Skin of body (tissue), 2 donors: ENCODE measurements around the gene RBCK1. TPM values are rescaled to one million over a fixed set of nuclear protein-coding genes. Genes with fewer than 3 reads are reported as not detected.
"Not testable (repeated sequence)": the region's sequence is repeated elsewhere in the genome, so short reads cannot be mapped to it uniquely, and the experiment has no call there.

Source experiments
- DNase-seq: peaks from one replicate; lab custom pipeline; 2025; lab: John Stamatoyannopoulos, UW
- total RNA-seq: library from RNA; depleted of rRNA; stranded (reverse); fragments of >200 nt; gene quantifications from one replicate; pipeline ENCODE4 v1.2.3, GENCODE V29; 2014

Gene RBCK1
- 34.0 TPM for total RNA-seq

DNA sequence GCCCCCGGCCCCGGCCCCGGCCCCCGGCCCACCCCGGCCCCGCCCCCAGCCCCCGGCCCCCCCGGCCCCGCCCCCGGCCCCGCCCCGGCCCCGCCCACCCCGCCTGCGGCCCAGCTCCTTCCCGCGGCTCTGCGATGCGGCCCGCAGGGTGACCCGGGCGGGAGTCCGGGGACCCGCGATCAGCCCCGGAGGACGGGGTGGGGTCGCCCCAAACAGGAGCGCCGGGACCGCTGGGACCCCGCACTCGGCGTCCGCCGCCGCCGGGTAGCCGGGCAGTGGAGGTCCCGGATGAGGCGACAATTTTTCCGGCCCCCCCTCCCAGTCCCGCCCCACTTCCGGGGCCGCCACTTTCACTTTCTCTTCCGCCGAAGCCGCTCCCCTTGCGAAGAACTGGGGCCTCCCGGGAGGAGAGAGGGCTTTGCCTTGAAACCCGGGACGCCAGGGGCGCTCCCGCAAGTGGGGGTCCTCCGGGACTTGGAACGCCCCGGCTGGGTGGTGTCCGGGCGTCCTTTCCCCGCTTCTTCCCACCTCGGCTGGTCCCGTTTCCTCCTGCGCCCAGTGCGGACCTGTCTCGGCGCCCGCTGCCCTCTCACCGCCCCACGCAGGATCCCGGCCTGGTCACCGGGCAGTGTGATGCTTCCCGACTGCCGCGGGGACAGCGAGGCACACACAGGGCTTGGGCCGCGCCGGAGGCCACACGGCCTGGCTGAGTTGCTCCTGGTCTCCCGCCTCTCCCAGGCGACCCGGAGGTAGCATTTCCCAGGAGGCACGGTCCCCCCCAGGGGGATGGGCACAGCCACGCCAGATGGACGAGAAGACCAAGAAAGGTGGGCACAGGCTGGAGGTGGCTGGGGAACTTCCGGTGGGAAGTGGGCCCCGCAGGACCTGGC is at the start of gene RBCK1:
Gene RBCK1, plus strand, starts transcription at position 347 of the 890 bp plus-strand sequence. Its CDS starts 459 bp downstream, at position 806.
- peak; percentile 68 for DNase-seq

DNA sequence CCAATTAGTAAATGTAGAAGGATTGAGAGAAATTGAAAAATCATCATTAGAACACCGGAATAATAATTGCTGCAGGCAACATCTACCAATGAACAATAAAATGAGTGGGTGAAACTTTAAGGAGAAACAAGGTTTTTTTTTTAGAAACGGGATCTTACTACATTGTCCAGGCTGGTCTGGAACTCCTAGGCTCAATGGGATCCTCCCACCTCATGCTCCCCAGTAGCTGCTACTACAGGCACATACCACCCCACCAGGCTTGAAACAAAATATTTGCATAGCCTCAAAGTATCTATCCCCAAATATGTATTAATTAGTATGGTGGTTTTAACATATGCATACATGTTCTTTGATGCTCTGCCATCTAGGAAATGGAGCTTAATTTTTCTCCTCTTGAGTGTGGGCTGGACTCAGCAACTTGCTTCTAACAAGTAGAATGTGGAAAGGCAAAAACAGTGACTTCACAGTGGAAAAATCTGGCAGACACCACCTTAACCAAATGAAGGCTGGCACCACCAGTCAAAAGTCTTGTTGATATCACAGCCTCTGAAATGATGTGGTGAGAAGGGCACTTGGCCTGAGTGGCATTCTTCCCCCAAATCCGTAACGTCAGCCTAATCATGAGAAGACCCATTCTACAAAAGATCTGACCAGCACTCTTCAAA is 49.1 kb upstream of the RBCK1 start:
- no peak for DNase-seq

DNA sequence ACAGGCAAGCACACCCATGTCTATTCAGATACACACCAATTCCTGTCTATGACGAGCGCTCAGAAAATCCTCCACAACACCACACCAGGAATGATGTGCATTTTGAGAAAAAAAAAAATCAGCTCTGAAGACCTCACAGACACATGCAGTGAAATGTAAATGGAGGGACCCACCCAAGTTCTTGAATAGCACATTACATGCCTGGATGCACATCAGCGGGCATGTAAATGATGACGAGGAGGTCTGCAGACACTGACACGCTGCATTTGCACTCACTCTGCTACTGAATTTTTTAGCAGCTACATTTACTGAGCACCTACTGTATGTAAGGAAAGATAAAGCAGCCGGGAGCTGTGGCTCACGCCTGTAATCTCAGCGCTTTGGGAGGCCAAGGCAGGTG is 46.5 kb upstream of the RBCK1 start:
- DNase-seq = no peak

DNA sequence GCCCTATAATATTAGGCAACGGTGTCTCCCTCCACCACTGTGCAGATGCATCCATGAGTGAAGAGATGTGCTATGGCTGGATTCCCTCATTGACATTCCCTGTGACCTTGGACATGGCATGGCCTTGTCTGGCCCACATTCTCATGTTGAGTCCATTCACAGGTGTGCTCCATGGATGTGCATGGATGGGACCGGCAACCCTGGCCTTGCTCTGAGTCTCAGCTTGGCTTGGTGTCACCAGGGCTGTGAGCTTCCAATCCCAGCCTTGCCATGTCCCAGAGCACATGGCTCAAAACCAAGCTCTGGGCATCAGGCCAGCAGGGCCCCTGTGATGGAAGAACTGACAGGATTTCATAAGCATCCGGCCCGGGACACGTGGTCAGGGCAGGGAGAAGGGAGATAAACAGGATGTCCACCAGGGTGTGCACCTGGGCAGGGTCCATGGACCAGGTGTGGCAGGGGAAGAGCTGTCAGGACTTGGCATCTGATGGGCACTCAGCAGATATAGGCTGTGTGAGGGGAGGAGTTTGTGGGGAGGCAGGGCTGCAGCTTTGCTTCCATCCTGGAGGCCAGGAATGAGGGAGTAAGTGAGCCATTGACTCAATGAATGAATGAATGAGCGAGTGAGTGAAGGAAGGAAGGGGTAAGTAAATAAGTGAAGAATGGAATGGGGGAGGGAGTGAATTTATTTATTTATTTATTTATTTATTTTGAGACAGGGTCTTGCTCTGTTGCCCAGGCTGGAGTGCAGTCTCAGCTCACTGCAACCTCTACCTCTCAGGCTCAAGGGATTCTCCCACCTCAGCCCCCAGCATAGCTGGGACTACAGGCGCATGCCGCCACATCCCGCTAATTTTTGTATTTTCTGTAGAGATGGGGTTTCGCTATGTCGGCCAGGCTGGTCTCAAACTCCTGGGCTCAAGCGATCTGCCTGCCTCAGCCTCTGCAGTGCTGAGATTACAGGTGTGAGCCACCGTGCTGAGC is 45.5 kb upstream of the RBCK1 start:
- DNase-seq = peak; percentile 63

DNA sequence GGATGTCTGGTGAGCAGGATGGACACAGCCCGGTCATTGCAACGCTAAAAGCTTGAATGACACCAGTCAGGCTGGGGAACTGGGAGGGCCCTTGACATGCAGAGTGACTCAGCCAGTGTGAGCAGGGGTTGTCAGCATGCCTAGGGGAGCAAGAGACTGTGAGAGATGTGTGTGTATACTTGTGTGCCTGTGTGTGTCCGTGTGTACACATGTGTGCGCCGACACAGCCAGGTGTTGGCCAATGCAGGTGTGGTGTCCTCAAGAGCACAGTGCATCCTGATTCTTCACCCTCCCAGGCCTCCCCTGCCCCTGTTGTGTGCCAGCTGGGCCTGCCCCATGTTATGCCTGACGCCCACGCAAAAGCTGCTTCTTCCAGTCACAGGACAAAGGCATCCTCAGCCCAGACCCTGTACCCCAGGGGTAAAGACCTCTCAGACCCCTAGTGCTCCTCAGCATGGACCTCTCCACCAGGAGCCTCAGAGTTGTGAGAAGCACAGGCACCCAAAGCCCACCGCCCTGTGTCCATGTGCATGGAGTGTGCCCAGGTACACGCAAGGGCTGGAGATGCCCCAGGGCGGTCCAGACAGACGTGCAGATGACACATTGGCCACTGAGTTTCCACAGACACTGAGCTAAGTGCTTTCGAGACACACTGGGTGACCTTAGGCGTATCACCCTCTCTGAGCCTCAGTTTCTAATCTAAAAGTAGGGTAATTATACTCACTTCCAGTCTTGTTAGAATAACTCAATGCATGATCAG is 44.6 kb upstream of the RBCK1 start:
- DNase-seq = no peak

DNA sequence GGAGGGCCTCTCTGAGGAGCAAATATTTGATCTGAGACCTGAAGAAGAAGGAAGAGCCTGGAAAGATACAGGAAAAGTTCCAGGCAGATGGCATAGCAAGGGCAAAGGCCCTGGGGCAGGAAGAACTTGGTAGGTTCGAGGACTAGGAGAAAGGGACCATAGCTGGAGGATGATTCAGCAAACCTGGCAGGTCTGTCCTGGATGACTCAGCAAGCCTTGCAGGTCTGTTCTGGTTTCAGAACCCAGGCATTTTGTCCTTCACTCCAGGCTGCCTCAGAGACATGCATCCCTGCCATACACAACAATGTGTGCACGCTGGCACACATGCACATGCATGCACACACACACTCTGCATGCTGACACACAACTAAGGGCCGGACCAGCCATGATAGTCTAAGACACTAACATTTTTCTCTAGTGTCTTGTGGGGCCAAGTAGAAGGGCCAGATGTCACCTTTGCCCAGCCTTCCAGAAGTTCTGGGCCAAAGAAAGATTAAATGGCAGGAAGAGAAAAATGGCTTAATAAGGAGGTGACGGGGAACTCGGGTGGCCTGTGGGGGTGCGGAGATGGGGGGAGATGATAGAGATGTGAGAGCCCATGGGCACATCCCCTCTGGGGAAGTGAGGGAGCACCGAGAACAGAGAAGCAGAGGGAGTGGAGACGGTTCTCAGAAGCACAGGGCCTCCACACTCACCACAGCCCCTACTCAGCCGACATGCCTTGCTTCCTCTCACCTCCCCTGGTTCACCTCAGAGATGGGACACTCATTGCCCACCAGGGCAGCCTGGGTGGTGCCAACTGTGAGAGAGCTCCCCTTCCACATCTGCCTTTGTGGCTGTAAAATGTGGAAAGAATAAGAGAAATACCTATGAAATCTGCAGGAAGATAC is 42.9 kb upstream of the RBCK1 start:
- DNase-seq = no peak

DNA sequence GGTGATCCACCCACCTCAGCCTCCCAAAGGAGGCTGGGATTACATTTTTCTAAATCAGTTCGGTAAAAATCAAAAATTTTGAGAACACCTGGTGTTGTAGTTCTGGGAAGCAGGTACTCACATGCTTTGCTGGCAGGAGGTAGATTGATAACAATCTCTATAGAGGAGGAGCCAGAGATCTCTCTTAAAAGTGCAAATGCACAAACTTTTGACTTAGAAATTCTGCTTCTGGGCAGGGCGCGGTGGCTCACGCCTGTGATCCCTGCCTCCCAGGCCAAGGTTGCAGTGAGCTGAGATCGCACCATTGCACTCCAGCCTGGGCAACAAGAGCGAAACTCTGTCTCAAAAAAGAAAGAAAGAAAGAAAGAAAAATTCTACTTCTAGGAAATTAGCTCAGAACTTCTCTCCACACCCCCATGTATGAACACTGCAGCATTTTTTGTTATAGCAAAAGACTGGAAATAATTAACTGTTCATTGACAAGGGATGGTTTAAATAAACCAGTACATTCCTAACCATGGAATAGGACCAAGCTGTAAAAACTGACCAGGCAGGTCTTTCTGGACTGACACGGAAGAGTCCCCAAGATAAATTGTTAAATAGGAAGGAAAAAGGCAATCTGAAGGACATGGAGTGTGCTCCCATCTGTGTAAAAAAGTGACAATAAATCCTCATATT is 41.9 kb upstream of the RBCK1 start:
- DNase-seq = no peak

DNA sequence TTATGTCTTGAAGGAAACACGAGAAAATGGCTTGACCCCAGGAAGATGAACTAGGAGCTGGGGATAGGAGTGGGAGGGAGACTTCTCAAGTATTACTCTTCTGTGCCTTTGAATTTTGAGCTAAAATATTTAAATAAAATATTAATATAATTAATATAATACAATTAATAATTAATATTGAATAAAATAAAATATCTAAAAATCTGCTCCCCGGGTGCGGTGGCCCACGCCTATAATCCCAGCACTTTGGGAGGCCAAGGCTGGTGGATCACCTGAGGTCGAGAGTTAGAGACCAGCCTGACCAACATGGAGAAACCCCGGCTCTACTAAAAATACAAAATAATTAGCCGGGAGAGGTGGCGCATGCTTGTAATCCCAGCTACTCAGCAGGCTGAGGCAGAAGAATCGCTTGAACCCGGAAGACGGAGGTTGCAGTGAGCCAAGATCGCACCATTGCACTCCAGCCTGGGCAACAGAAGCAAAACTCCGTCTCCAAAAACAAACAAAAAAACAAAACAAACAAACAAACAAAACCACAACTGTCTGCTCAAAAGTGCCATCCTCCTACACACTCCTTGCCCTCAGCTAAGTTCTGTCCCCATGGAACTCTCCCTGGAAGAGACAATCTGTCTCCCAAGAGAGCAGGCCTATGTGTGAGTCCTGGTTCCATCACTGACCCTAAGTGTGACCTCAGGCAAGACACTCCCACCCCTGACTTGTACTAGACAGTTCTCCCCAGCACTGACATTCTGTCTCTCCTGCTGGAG is 41.2 kb upstream of the RBCK1 start:
- DNase-seq = no peak

GRCh38 chr20:367486-367887 is 40.6 kb upstream of the RBCK1 start:
- no peak for DNase-seq

DNA sequence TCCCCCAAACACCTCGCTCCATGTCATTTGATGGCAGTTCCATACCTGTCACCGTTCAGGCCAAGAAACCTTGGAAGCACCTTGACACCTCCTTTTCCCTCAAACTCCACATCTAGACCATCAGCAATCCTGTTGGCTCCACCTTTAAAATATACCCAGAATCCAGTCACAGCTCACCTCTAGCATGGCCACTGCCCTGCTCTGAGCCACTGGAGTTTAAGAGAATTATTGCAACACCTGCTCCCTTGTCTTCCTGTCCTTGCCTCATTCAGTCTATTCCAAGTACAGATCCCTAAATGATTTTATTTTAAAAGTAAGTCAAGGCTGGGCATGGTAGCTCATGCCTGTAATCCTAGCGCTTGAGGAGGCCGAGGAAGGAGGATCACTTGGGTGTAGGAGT is 39.2 kb upstream of the RBCK1 start:
- no peak for DNase-seq

GRCh38 chr20:370151-370600 is 37.9 kb upstream of the RBCK1 start:
- no peak for DNase-seq

- no peak for DNase-seq
Observed at GRCh38 chr20:370977-371754, 36.9 kb upstream of the RBCK1 start.

- DNase-seq = no peak
Observed at GRCh38 chr20:371755-372542, 36.1 kb upstream of the RBCK1 start.

GRCh38 chr20:372543-373082 is 35.5 kb upstream of the RBCK1 start:
- not testable (repeated sequence) for DNase-seq

- no peak for DNase-seq
Observed at GRCh38 chr20:373171-373890, 34.8 kb upstream of the RBCK1 start.
